ENCODE data around the gene PMF1. TPM values are rescaled to one million over a fixed set of nuclear protein-coding genes. Genes with fewer than 3 reads are reported as not detected.
A peak's percentile ranks its signal among the peaks of the same experiment; 100 is the strongest.

Gene PMF1
- total RNA-seq, 1 donor from 2014 or later = 57.0 TPM

- H3K27ac Mint-ChIP-seq (ENCODE audit: unreplicated experiment) = no peak overlapping the region
- no peak overlapping the region for H3K4me3 Mint-ChIP-seq (ENCODE audit: unreplicated experiment)
- H3K27me3 Mint-ChIP-seq (ENCODE audit: unreplicated experiment) = no peaks in the 10 kb centered on the region
- TF ChIP-seq, protein P1, sequence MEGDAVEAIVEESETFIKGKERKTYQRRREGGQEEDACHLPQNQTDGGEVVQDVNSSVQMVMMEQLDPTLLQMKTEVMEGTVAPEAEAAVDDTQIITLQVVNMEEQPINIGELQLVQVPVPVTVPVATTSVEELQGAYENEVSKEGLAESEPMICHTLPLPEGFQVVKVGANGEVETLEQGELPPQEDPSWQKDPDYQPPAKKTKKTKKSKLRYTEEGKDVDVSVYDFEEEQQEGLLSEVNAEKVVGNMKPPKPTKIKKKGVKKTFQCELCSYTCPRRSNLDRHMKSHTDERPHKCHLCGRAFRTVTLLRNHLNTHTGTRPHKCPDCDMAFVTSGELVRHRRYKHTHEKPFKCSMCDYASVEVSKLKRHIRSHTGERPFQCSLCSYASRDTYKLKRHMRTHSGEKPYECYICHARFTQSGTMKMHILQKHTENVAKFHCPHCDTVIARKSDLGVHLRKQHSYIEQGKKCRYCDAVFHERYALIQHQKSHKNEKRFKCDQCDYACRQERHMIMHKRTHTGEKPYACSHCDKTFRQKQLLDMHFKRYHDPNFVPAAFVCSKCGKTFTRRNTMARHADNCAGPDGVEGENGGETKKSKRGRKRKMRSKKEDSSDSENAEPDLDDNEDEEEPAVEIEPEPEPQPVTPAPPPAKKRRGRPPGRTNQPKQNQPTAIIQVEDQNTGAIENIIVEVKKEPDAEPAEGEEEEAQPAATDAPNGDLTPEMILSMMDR (IDR thresholded peaks at IDR 0.05) = no peak
- H3K4me1 Mint-ChIP-seq (ENCODE audit: unreplicated experiment) = peaks cover 10% of the 10 kb centered on the region
- DNase-seq (ENCODE audit: extremely low spot score, unreplicated experiment) = no peak
- no peaks in the 10 kb centered on the region for H3K9me3 Mint-ChIP-seq (ENCODE audit: unreplicated experiment)
- H3K36me3 Mint-ChIP-seq (ENCODE audit: unreplicated experiment) = peaks cover 9% of the 10 kb centered on the region
Measured at GRCh38 chr1:156230473-156230837, 17.6 kb downstream of the PMF1 start.

GRCh38 chr1:156232201-156232894 lies 19.5 kb downstream of the PMF1 start:
- no peak for DNase-seq (ENCODE audit: extremely low spot score, unreplicated experiment)
- H3K27ac Mint-ChIP-seq (ENCODE audit: unreplicated experiment) = no peak overlapping the region
- peaks cover 18% of the 10 kb centered on the region for H3K36me3 Mint-ChIP-seq (ENCODE audit: unreplicated experiment)
- H3K9me3 Mint-ChIP-seq (ENCODE audit: unreplicated experiment) = no peaks in the 10 kb centered on the region
- TF ChIP-seq, protein P1 (IDR thresholded peaks at IDR 0.05) = no peak
- peaks cover 9% of the 10 kb centered on the region for H3K4me1 Mint-ChIP-seq (ENCODE audit: unreplicated experiment)
- H3K4me3 Mint-ChIP-seq (ENCODE audit: unreplicated experiment) = no peak overlapping the region
- H3K27me3 Mint-ChIP-seq (ENCODE audit: unreplicated experiment) = no peaks in the 10 kb centered on the region

GRCh38 chr1:156233426-156234127 lies 20.8 kb downstream of the PMF1 start:
- no peaks in the 10 kb centered on the region for H3K9me3 Mint-ChIP-seq (ENCODE audit: unreplicated experiment)
- H3K36me3 Mint-ChIP-seq (ENCODE audit: unreplicated experiment) = peaks cover 19% of the 10 kb centered on the region
- peak overlapping the region; percentile 57 for H3K27ac Mint-ChIP-seq (ENCODE audit: unreplicated experiment)
- DNase-seq (ENCODE audit: extremely low spot score, unreplicated experiment) = no peak
- H3K27me3 Mint-ChIP-seq (ENCODE audit: unreplicated experiment) = no peaks in the 10 kb centered on the region
- TF ChIP-seq, protein P1 (IDR thresholded peaks at IDR 0.05) = no peak
- H3K4me3 Mint-ChIP-seq (ENCODE audit: unreplicated experiment) = no peak overlapping the region
- peaks cover 9% of the 10 kb centered on the region for H3K4me1 Mint-ChIP-seq (ENCODE audit: unreplicated experiment)

- Mint-ChIP-seq H3K27ac (ENCODE audit: unreplicated experiment) (no peak overlapping the region), H3K27me3 (ENCODE audit: unreplicated experiment) (no peaks in the 10 kb centered on the region), H3K36me3 (ENCODE audit: unreplicated experiment) (peaks cover 24% of the 10 kb centered on the region), H3K9me3 (ENCODE audit: unreplicated experiment) (no peaks in the 10 kb centered on the region), H3K4me1 (ENCODE audit: unreplicated experiment) (peaks cover 11% of the 10 kb centered on the region), H3K4me3 (ENCODE audit: unreplicated experiment) (no peak overlapping the region)
- no peak for DNase-seq (ENCODE audit: extremely low spot score, unreplicated experiment)
- TF ChIP-seq, protein P1 (IDR thresholded peaks at IDR 0.05) = no peak
Measured at GRCh38 chr1:156236164-156236563, 23.4 kb downstream of the PMF1 start.

DNA sequence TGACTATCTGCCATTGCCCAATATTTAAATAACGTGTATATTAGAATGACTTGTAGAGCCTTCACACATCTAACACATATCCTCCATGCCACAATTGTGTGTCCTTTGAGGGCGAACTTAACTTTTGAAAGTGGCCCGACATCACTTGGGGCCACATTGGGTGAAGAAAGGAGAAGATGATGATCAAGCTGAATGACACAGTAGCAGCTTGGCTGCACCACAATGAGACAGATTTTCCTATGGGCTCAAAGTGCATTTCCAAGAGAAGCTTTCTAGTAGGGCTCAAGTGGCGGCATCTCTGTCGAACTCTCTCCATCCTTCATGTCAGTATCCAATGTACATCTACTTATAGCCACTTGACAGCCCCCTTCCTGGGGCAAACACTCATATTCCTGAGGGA lies 25.4 kb downstream of the PMF1 start:
- Mint-ChIP-seq H3K36me3 (ENCODE audit: unreplicated experiment) (peaks cover 24% of the 10 kb centered on the region), H3K4me1 (ENCODE audit: unreplicated experiment) (peaks cover 17% of the 10 kb centered on the region)
- TF ChIP-seq, protein P1 (IDR thresholded peaks at IDR 0.05) = no peak

More for the DNA sequence above, 25.4 kb downstream of the PMF1 start:
- Mint-ChIP-seq H3K27ac (ENCODE audit: unreplicated experiment) (no peak overlapping the region), H3K9me3 (ENCODE audit: unreplicated experiment) (no peaks in the 10 kb centered on the region), H3K4me3 (ENCODE audit: unreplicated experiment) (no peak overlapping the region), H3K27me3 (ENCODE audit: unreplicated experiment) (no peaks in the 10 kb centered on the region)
- DNase-seq (ENCODE audit: extremely low spot score, unreplicated experiment) = no peak

Data from osteocyte (in vitro differentiated cells).